NAMALWA (cell line): ENCODE results near the gene BTF3.
A peak's percentile ranks its signal among the peaks of the same experiment; 100 is the strongest.
"Not testable (repeated sequence)": the region's sequence is repeated elsewhere in the genome, so short reads cannot be mapped to it uniquely, and the experiment has no call there.

Source experiments
- DNase-seq: peaks from one replicate; pipeline ENCODE4 v3.0.0-alpha.2; 2015; ENCODE audit warnings: low spot score

Gene BTF3

GRCh38 chr5:73498057-73498992 lies at the start of gene BTF3:
BTF3 (plus strand) TSS chr5:73498442; CDS start chr5:73498668, 226 bp downstream.
- peak; percentile 99 for DNase-seq

GRCh38 chr5:73448463-73449136 lies 49.6 kb upstream of the BTF3 start, which contains the start of gene FOXD1:
FOXD1 (minus strand) TSS chr5:73448777; CDS start chr5:73448362, 415 bp downstream.
- no peak for DNase-seq

- DNase-seq, result no peak
These were observed 48.1 kb upstream of the BTF3 start for GRCh38 chr5:73450137-73450536.

GRCh38 chr5:73450672-73451223 lies 47.5 kb upstream of the BTF3 start:
- peak; percentile 6 for DNase-seq

DNA sequence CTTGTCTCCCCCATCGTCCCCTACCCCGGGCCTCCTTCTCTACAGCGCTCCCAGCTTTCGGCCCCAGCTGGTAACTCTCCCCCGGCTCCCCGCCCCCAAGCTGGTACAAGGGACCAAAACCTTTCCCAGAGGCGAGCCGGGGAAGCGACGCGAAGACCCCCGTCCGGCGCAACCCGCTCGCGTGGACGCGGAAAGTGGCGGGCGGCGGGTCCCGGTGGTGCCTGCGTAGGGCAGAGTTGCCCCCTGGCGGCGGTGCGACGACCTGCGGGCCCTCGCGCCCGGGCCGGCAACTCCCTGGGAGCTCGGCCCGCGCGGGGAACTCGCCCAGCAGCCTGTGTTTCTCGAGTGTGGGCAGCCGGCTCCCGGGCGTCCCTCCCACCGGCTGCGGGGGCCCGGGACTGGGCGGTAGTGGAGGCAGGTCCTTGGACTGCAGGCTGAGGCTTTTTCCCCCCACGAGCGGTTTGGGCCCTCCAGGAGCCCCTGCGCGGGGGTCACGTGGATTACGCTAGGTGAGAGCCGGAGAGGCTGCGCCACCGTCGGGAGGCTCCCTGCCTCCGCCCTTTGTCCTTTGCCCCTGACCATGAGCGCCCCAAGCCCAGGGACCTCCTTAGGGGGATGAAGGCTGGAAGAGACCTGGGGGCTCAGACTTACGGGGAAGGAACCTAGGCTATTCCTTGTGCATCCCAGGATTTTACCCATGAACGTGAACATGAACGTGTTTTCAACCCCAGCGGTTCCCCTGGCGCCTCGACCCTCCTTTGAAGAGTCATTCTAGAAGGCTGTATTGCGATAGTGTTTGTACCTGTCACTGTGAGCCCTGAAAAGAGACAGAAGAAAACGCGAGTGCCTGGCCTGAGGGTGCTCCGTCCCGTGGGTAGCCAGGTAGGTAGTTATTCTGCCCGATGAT lies 46.8 kb upstream of the BTF3 start:
- peak; percentile 75 for DNase-seq

DNA sequence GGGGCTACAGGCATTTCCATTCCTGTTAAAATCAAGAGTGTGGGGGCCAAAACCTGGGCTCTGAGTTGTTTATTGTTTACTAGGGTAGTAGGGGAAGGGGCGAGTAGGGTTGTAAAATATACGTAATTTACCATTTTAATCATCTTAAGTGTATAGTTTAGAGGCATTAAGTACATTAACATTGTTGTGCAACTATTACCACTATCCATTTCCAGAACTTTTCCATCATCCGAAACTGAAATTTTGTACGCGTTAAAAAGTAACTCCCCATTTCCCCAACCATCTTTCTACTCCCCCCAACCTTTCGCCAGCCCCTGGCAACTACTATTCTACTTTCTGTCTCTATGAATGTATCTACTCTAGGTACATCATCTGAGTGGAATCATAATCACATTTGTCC lies 46.0 kb upstream of the BTF3 start:
- no peak for DNase-seq

- DNase-seq, result peak; percentile 75
These were observed 43.7 kb upstream of the BTF3 start for GRCh38 chr5:73454379-73455036.

GRCh38 chr5:73456462-73456861 lies 41.8 kb upstream of the BTF3 start:
- DNase-seq, result not testable (repeated sequence)

DNA sequence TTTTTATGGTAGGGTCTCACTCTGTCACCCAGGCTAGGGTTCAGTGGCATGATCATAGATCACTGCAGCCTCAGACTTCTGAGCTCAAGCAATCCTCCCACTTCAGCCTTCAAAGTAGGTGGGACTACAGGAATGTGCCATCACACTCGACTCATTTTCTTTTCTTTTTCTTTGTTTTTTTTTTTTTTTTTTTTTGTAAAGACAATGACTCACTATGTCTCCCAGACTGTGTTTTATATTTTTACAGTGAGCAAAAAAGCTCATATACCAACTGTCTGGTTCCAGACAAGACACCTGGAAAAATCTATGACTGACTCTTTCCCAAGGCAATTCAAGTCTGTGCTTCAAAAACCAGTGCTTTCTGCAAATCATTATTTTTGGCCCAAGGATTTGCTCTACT lies 38.9 kb upstream of the BTF3 start:
- DNase-seq, result no peak

GRCh38 chr5:73460133-73460532 lies 38.1 kb upstream of the BTF3 start:
- no peak for DNase-seq

DNA sequence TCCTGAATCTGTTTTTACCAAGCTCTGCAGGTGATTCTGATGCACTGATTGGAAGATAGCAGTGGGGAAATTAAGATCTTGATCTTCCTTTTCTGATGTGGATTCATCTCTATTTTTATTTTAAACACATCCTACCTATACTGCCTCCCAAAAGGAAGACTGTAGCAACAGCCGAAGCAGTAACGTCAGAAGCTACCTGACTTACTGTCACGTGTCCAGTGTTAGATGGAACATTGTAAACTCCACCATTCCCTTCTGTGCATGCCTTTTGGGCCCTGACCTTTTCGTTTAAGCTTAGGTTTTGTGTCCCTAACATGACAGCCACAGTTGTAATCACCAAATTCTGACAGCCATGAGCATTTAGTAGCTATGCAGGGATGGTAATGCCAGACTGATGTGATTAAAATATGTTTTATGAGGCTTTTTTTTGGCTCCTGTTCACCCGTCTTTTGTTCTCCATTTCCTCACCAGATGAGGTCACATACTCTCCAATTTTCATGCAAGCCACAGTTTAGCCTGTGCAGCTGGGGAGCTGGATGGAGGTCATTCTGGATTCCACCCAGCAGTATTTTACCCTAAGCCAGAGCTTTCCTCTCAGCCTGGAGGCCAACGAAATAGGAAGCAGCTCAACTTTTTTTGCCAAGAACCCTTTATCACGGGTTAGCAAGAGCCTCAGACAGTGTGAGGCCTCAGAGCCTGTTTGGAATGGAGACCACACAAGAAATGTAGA lies 34.1 kb upstream of the BTF3 start:
- no peak for DNase-seq

GRCh38 chr5:73468638-73469037 lies 29.6 kb upstream of the BTF3 start:
- DNase-seq, result not testable (repeated sequence)

DNA sequence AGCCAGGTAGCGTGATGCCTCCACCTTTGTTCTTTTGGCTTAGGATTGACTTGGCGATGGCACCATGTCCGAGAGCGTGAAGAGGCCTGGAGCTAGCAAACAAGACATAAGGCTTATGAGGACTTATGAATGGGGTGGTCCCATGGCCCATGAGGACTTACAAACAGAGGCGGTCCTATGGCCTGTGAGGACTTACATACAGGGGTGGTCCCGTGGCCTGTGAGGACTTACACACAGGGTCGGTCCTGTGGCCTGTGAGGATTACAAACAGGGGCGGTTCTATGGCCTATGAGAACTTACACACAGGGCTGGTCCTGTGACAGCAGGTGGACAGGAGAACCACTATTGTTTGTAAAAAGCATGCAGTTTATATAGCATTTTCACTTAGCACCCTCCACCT lies 28.4 kb upstream of the BTF3 start:
- no peak for DNase-seq

DNA sequence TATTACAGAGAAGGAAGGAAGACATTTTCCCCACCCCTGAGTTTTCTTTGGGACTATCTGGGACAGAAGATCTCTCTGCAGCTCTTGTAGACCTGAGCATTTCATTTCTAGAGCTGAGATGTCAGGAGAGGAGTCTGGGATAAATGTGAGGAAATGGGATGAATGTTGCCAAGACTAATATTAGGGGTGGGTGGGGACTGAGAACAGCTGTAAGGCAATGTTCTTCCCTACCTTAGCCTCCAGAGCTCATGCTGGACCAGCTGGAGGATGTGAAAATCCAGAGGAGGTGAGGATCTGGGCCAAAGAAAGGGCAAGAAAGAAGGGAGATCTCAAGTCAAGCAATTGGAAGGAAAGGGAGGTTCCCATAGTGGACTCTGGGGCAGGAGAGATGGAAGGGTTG lies 26.6 kb upstream of the BTF3 start:
- DNase-seq, result no peak

GRCh38 chr5:73472116-73472515 lies 26.1 kb upstream of the BTF3 start:
- no peak for DNase-seq

DNA sequence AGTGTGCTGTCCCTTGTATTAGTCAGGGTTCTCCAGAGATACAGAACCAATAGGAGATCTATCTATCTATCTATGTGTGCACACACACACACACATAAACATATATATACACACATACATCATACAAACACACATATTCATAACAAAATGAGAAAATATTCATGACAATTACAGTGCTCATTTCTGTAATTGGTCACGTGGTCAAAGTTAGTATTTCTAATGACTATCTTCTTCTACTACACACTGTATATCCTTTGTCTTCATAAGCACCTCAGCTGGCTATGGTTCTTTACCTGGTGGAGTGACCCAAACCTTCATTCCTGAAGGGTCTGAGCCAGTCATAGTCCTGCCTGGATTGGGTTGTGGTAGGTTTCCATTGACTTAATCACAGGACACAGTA lies 17.7 kb upstream of the BTF3 start:
- DNase-seq, result no peak

DNA sequence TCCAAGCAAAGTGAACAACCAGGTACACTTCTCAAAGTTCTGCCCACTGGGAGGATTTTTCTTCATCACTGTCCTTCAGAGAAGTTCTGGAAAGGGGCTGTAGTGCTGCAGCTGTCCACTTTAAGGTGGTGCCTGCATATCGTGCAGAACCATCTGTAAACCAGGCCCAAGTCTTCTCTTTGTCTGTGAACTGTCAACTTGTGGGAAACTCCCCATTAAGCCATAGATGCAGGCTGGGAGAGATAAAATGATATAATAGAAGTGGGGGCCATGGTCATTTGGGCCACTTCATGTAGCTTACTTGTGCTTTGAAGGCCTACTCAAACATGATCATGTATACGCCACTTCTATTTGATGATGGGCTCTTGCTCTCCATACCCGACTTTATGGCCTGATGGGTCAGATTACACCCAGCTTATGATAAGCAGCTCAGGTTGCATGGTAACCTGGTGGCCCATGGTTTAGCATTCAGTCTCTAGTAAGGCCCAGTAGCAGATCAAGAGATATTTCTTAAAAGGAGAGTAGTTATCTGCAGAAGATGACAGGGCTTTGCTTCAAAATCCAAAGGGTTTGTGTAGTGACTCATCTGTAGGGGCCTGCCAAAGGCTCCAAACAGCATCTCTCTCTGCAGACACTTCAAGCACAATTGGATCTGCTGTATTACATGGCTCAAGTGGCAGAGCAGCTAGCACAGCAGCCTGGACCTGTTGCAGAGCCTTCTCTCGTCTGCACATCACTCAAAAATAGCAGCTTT lies 15.7 kb upstream of the BTF3 start:
- no peak for DNase-seq

- no peak for DNase-seq
These were observed 14.6 kb upstream of the BTF3 start for GRCh38 chr5:73483676-73484075.

DNA sequence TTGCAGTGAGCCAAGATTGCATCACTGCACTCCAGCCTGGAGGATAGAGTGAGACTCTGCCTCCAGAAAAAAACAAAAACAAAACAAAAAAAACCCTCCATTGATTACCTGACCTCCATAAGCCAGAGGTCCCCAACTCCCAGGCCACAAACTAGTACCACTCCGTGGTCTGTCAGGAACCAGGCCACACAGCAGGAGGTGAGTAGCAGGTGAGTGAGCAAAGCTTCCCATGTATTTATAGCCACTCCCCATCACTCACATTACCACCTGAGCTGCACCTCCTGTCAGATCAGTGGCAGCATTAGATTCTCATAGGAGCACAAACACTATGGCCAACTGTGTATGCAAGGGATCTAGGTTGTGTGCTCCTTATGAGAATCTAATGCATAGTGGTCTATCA lies 13.7 kb upstream of the BTF3 start:
- no peak for DNase-seq

DNA sequence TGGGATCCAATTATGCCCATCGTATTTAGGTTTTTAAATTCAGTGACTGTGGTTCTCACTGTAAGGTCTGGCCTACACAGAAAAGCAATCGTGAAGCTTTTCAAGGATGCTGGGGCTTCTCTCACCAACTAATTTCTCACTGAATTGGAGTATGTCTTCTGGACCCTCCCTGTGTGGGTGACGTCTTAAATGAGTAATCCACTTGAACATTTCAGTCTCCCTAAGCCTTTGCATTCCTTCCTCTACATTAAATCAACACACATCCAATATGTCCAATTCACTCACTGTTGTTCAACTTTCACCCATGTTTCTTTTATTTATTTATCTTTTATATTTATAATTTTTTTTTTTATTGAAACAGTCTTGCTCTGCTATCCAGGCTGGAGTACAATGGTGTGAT lies 12.5 kb upstream of the BTF3 start:
- no peak for DNase-seq
